Liver (tissue), 9 donors: ENCODE results near the gene BARX2. TPM values are rescaled to one million over a fixed set of nuclear protein-coding genes. Genes with fewer than 3 reads are reported as not detected.

Source experiments
- DNase-seq: peaks from one replicate; pipeline ENCODE4 v3.0.0-alpha.2; 2017; ENCODE audit warnings: low spot score
- H3K27ac ChIP-seq, 2 donors: one replicate each; pipeline ENCODE4 v1.7.0; 2013; ENCODE audit warnings: inconsistent platforms in 2 of 2, low read length in 2 of 2, control low read depth in 1 of 2, low read depth in 1 of 2, mild to moderate bottlenecking in 1 of 2
- H3K27me3 ChIP-seq, 4 donors: one replicate each; pipeline versions ENCODE4 v1.6.1 to v1.7.0; 2013; ENCODE audit warnings: low read length in 3 of 4, inconsistent platforms in 1 of 4, mild to moderate bottlenecking in 1 of 4, moderate library complexity in 1 of 4; ENCODE audit not compliant: control insufficient read depth in 4 of 4, insufficient read depth in 4 of 4
- H3K36me3 ChIP-seq, 4 donors: one replicate each; pipeline versions ENCODE4 v1.6.1 to v1.7.0; 2013; ENCODE audit warnings: low read length in 3 of 4, mild to moderate bottlenecking in 3 of 4, low read depth in 1 of 4, moderate library complexity in 1 of 4; ENCODE audit not compliant: control insufficient read depth in 4 of 4, insufficient read depth in 3 of 4
- H3K4me1 ChIP-seq, 4 donors: one replicate each; pipeline versions ENCODE4 v1.6.1 to v1.7.0; 2013; ENCODE audit warnings: low read length in 3 of 4, mild to moderate bottlenecking in 3 of 4, moderate library complexity in 1 of 4; ENCODE audit not compliant: control insufficient read depth in 4 of 4, insufficient read depth in 4 of 4
- H3K4me3 ChIP-seq, 3 donors: one replicate each; pipeline versions ENCODE4 v1.6.1 to v1.7.0; 2013; ENCODE audit warnings: low read length in 3 of 3, control low read depth in 1 of 3, low read depth in 1 of 3, mild to moderate bottlenecking in 1 of 3
- H3K9ac ChIP-seq, 2 donors: one replicate each; pipeline ENCODE4 v1.7.0; 2013; ENCODE audit warnings: low read length in 2 of 2, mild to moderate bottlenecking in 2 of 2, moderate library complexity in 2 of 2, control low read depth in 1 of 2, low read depth in 1 of 2
- H3K9me3 ChIP-seq, 4 donors: one replicate each; pipeline versions ENCODE4 v1.6.1 to v1.7.0; 2013; ENCODE audit warnings: low read length in 3 of 4; ENCODE audit not compliant: control insufficient read depth in 4 of 4
- EGR1 ChIP-seq, 2 donors: IDR thresholded peaks; 2 replicates each; pipeline ENCODE4 v1.6.1; 2016 to 2018; ENCODE audit warnings: antibody characterized with exemption in 2 of 2, low read depth in 2 of 2
- FOXA1 ChIP-seq: IDR thresholded peaks from 2 replicates; pipeline ENCODE4 v1.6.1; 2016; ENCODE audit warnings: antibody characterized with exemption
- FOXA2 ChIP-seq: IDR thresholded peaks from 2 replicates; pipeline ENCODE4 v1.6.1; 2016; ENCODE audit warnings: antibody characterized with exemption
- GABPA ChIP-seq, 2 donors: IDR thresholded peaks in 1 of 2; conservative IDR thresholded peaks in 1 of 2; 2 replicates each; pipeline ENCODE4 v1.6.1; 2016; ENCODE audit warnings: antibody characterized with exemption in 2 of 2, mild to moderate bottlenecking in 1 of 2, moderate library complexity in 1 of 2
- HNF4A ChIP-seq, 2 donors: conservative IDR thresholded peaks; 2 replicates each; pipeline ENCODE4 v1.6.1; 2016; ENCODE audit warnings: antibody characterized with exemption in 2 of 2, mild to moderate bottlenecking in 2 of 2
- HNF4G ChIP-seq: IDR thresholded peaks from 2 replicates; pipeline ENCODE4 v1.6.1; 2016; ENCODE audit warnings: antibody characterized with exemption
- JUND ChIP-seq, 2 donors: IDR thresholded peaks; 2 replicates each; pipeline ENCODE4 v1.6.1; 2016; ENCODE audit warnings: antibody characterized with exemption in 2 of 2
- NR2F2 ChIP-seq: IDR thresholded peaks from 2 replicates; pipeline ENCODE4 v1.6.1; 2016; ENCODE audit warnings: antibody characterized with exemption
- RAD21 ChIP-seq, 2 donors: IDR thresholded peaks; 2 replicates each; pipeline ENCODE4 v1.6.1; 2016; ENCODE audit warnings: antibody characterized with exemption in 2 of 2, mild to moderate bottlenecking in 2 of 2
- RXRA ChIP-seq, 2 donors: IDR thresholded peaks; 2 replicates each; pipeline ENCODE4 v1.6.1; 2017 to 2018; ENCODE audit warnings: antibody characterized with exemption in 2 of 2, mild to moderate bottlenecking in 1 of 2
- SP1 ChIP-seq: IDR thresholded peaks from 2 replicates; pipeline ENCODE4 v1.6.1; 2018; ENCODE audit warnings: antibody characterized with exemption, mild to moderate bottlenecking
- TAF1 ChIP-seq: conservative IDR thresholded peaks from 2 replicates; pipeline ENCODE4 v1.6.1; 2016; ENCODE audit warnings: antibody characterized with exemption, mild to moderate bottlenecking
- YY1 ChIP-seq: IDR thresholded peaks from 2 replicates; pipeline ENCODE4 v1.6.1; 2016; ENCODE audit warnings: antibody characterized with exemption, mild to moderate bottlenecking
- WGBS: extraction: QIAGEN DNeasy Blood & Tissue Kit; methylation state at CpG from one replicate; pipeline ENCODE4 v1.1.7; 2013; 5-methylcytosine and 5-hydroxymethylcytosine counted together
- polyA plus RNA-seq, 2 donors: library from polyadenylated mRNA; stranded (reverse) in 1 of 2; unstranded in 1 of 2; fragments of 200-250 nt in 1 of 2; fragments of >200 nt in 1 of 2; fragmentation: Nextera tagmentation in 1 of 2; extraction: Ambion mirVana in 1 of 2; gene quantifications; one replicate each; pipeline versions ENCODE4 v1.2.1 to v1.2.3, GENCODE V29; 2013 to 2015
- total RNA-seq, 2 donors: library from RNA; depleted of rRNA; stranded (reverse); fragments of >200 nt; gene quantifications; one replicate each; pipeline ENCODE4 v1.2.3, GENCODE V29; 2014
- TF ChIP-seq, protein P1 (sequence below): IDR thresholded peaks from 2 replicates; pipeline ENCODE4 v1.6.1; 2016; ENCODE audit warnings: antibody characterized with exemption
- TF ChIP-seq, protein P2 (sequence below): IDR thresholded peaks from 2 replicates; pipeline ENCODE4 v1.6.1; 2016; ENCODE audit warnings: antibody characterized with exemption
- TF ChIP-seq, protein P3 (sequence below): IDR thresholded peaks from 2 replicates; pipeline ENCODE4 v1.6.1; 2016; ENCODE audit warnings: antibody characterized with exemption
- TF ChIP-seq, protein P4 (sequence below): fragments of 150-350 bp; IDR thresholded peaks from 2 replicates; pipeline ENCODE4 v1.5.1; 2017; ENCODE audit warnings: improper control_type of control experiment, low read depth, low read length; ENCODE audit not compliant: missing input control
- TF ChIP-seq, protein P5 (sequence below): IDR thresholded peaks from 2 replicates; pipeline ENCODE4 v1.6.1; 2016; ENCODE audit warnings: antibody characterized with exemption, mild to moderate bottlenecking
- donor health status: healthy.
- donor health status: healthy.
- donor health status: healthy.
- donor health status: healthy.
- donor health status: healthy.

BARX2 gene
- total and polyA plus RNA-seq, 4 donors = not detected

DNA sequence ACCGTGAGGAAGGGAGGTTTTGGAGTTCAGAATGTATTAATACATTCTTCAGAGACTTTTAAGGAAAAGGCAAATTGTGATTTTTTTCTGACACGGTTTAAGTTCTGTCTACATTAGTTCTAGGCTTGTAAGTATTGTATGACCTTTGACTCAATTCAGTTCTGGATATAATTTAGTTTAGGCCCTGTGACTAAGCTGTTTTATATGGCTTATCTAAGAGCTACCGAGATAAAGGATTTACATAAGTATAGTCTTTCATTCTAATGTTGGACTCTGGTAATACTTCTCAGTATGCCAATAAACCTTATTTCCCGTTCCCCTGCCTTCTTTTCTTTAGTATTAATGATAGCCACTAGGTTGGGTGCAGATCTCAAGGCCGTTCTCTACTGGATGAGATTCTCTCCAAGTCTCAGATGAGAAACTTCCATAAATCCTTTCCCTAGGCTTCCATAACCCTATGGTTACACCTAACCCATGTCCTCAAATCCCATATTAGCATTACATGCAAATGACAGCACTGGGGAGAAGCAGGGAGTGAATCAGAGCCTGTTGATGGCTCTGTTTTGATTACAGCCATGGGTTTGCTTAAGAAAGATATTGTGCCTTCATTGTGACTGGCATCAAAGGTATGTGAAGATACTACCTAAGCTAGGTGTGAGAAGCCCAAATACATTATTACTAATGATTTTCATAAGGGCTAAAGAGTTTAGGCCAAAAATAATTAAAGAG is 38.7 kb downstream of the BARX2 start:
- WGBS = 87% methylated on average over 5 of the region's 5 CpGs
- peaks cover 0 to 3% (median 1%) of the 10 kb centered on the region in 4 donors for H3K27me3 ChIP-seq
- no peaks in the 10 kb centered on the region for H3K9me3 ChIP-seq
- H3K9ac ChIP-seq = no peak overlapping the region
- H3K4me1 ChIP-seq = no peaks in the 10 kb centered on the region
- H3K36me3 ChIP-seq = no peaks in the 10 kb centered on the region
- no peak for DNase-seq
- H3K27ac ChIP-seq = no peak overlapping the region
- H3K4me3 ChIP-seq = no peak overlapping the region
- TF ChIP-seq HNF4G (no peak), RXRA (IDR thresholded peaks at IDR 0.05) (no peak), FOXA1 (no peak), NR2F2 (no peak), HNF4A (conservative IDR thresholded peaks at IDR 0.05) (no peak), EGR1 (IDR thresholded peaks at IDR 0.05; ENCODE audit: low read depth in 2 of 2) (no peak), FOXA2 (no peak), TAF1 (no peak), YY1 (no peak), JUND (IDR thresholded peaks at IDR 0.05) (no peak), GABPA (IDR thresholded peaks at IDR 0.05 in 1 of 2, conservative IDR thresholded peaks at IDR 0.05 in 1 of 2) (no peak), SP1 (no peak), RAD21 (IDR thresholded peaks at IDR 0.05) (no peak)
- TF ChIP-seq, protein P1, sequence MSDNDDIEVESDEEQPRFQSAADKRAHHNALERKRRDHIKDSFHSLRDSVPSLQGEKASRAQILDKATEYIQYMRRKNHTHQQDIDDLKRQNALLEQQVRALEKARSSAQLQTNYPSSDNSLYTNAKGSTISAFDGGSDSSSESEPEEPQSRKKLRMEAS = no peak
- TF ChIP-seq, protein P2, sequence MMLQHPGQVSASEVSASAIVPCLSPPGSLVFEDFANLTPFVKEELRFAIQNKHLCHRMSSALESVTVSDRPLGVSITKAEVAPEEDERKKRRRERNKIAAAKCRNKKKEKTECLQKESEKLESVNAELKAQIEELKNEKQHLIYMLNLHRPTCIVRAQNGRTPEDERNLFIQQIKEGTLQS = no peak
- TF ChIP-seq, protein P3, sequence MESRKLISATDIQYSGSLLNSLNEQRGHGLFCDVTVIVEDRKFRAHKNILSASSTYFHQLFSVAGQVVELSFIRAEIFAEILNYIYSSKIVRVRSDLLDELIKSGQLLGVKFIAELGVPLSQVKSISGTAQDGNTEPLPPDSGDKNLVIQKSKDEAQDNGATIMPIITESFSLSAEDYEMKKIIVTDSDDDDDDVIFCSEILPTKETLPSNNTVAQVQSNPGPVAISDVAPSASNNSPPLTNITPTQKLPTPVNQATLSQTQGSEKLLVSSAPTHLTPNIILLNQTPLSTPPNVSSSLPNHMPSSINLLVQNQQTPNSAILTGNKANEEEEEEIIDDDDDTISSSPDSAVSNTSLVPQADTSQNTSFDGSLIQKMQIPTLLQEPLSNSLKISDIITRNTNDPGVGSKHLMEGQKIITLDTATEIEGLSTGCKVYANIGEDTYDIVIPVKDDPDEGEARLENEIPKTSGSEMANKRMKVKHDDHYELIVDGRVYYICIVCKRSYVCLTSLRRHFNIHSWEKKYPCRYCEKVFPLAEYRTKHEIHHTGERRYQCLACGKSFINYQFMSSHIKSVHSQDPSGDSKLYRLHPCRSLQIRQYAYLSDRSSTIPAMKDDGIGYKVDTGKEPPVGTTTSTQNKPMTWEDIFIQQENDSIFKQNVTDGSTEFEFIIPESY = no peak
- TF ChIP-seq, protein P4, sequence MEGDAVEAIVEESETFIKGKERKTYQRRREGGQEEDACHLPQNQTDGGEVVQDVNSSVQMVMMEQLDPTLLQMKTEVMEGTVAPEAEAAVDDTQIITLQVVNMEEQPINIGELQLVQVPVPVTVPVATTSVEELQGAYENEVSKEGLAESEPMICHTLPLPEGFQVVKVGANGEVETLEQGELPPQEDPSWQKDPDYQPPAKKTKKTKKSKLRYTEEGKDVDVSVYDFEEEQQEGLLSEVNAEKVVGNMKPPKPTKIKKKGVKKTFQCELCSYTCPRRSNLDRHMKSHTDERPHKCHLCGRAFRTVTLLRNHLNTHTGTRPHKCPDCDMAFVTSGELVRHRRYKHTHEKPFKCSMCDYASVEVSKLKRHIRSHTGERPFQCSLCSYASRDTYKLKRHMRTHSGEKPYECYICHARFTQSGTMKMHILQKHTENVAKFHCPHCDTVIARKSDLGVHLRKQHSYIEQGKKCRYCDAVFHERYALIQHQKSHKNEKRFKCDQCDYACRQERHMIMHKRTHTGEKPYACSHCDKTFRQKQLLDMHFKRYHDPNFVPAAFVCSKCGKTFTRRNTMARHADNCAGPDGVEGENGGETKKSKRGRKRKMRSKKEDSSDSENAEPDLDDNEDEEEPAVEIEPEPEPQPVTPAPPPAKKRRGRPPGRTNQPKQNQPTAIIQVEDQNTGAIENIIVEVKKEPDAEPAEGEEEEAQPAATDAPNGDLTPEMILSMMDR = no peak
- TF ChIP-seq, protein P5, sequence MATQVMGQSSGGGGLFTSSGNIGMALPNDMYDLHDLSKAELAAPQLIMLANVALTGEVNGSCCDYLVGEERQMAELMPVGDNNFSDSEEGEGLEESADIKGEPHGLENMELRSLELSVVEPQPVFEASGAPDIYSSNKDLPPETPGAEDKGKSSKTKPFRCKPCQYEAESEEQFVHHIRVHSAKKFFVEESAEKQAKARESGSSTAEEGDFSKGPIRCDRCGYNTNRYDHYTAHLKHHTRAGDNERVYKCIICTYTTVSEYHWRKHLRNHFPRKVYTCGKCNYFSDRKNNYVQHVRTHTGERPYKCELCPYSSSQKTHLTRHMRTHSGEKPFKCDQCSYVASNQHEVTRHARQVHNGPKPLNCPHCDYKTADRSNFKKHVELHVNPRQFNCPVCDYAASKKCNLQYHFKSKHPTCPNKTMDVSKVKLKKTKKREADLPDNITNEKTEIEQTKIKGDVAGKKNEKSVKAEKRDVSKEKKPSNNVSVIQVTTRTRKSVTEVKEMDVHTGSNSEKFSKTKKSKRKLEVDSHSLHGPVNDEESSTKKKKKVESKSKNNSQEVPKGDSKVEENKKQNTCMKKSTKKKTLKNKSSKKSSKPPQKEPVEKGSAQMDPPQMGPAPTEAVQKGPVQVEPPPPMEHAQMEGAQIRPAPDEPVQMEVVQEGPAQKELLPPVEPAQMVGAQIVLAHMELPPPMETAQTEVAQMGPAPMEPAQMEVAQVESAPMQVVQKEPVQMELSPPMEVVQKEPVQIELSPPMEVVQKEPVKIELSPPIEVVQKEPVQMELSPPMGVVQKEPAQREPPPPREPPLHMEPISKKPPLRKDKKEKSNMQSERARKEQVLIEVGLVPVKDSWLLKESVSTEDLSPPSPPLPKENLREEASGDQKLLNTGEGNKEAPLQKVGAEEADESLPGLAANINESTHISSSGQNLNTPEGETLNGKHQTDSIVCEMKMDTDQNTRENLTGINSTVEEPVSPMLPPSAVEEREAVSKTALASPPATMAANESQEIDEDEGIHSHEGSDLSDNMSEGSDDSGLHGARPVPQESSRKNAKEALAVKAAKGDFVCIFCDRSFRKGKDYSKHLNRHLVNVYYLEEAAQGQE = no peak
